Peyer's patch (tissue), 4 donors: ENCODE measurements around the gene STING1. TPM values are rescaled to one million over a fixed set of nuclear protein-coding genes. Genes with fewer than 3 reads are reported as not detected.

ENCODE experiments used
- DNase-seq, 3 donors: peaks; one replicate each; pipeline ENCODE4 v3.0.0-alpha.2; 2017 to 2019
- H3K27ac ChIP-seq, 4 donors: fragments of 200-600 bp; sonication (generic); one replicate each; pipeline ENCODE4 v1.5.1; 2016 to 2019
- H3K27me3 ChIP-seq, 2 donors: fragments of 200-600 bp; sonication (generic); one replicate each; pipeline ENCODE4 v1.5.1; 2019
- H3K36me3 ChIP-seq, 3 donors: fragments of 200-600 bp; sonication (generic); one replicate each; pipeline ENCODE4 v1.5.1; 2016 to 2019
- H3K4me1 ChIP-seq, 4 donors: fragments of 200-600 bp; sonication (generic); one replicate each; pipeline ENCODE4 v1.5.1; 2016 to 2019
- H3K4me3 ChIP-seq, 4 donors: fragments of 200-600 bp; sonication (generic); 1 replicate in 3 of 4; 2 replicates in 1 of 4; pipeline ENCODE4 v1.5.1; 2016 to 2019; ENCODE audit warnings: mild to moderate bottlenecking in 1 of 4
- H3K9me3 ChIP-seq, 4 donors: fragments of 200-600 bp; sonication (generic); one replicate each; pipeline ENCODE4 v1.5.1; 2016 to 2019; ENCODE audit warnings: mild to moderate bottlenecking in 1 of 4
- CTCF ChIP-seq, 6 experiments: fragments of 450-650 bp in 4 of 6; fragments of 200-600 bp in 2 of 6; sonication (generic) in 1 of 6; IDR thresholded peaks; one replicate each; pipeline ENCODE4 v1.5.1; 2017 to 2019; ENCODE audit warnings: antibody characterized with exemption in 6 of 6, mild to moderate bottlenecking in 3 of 6, moderate library complexity in 1 of 6
- POLR2A ChIP-seq, 2 donors: fragments of 450-650 bp; IDR thresholded peaks; one replicate each; pipeline ENCODE4 v1.5.1; 2017; ENCODE audit warnings: antibody characterized with exemption in 2 of 2, mild to moderate bottlenecking in 2 of 2, moderate library complexity in 2 of 2
- total RNA-seq, 4 donors: library from RNA; depleted of rRNA; stranded (reverse); fragments of >200 nt; gene quantifications; one replicate each; pipeline ENCODE4 v1.1.0, GENCODE V29; 2016

STING1 gene
- total RNA-seq, 4 donors from 2014 or later: 9.5 to 48.7 (median 18.0) TPM

- no peak overlapping the region for H3K4me3 ChIP-seq
- H3K4me1 ChIP-seq: no peaks in the 10 kb centered on the region
- no peaks in the 10 kb centered on the region for H3K36me3 ChIP-seq
- TF ChIP-seq POLR2A (IDR thresholded peaks at IDR 0.05) (no peak), CTCF (IDR thresholded peaks at IDR 0.05) (no peak)
- DNase-seq: no peak
- H3K27ac ChIP-seq: no peak overlapping the region
- H3K27me3 ChIP-seq: no peaks in the 10 kb centered on the region
- H3K9me3 ChIP-seq: no peaks in the 10 kb centered on the region
Observed at GRCh38 chr5:139524940-139525585, 42.5 kb upstream of the STING1 start.

- TF ChIP-seq POLR2A (IDR thresholded peaks at IDR 0.05) (no peak), CTCF (IDR thresholded peaks at IDR 0.05) (no peak)
- Histone ChIP-seq H3K9me3 (no peaks in the 10 kb centered on the region), H3K27me3 (no peaks in the 10 kb centered on the region), H3K36me3 (no peaks in the 10 kb centered on the region), H3K4me1 (no peaks in the 10 kb centered on the region), H3K4me3 (no peak overlapping the region), H3K27ac (no peak overlapping the region)
- no peak for DNase-seq
Observed at GRCh38 chr5:139524446-139524845, 41.9 kb upstream of the STING1 start.

- H3K4me3 ChIP-seq: no peak overlapping the region
- DNase-seq: no peak
- no peaks in the 10 kb centered on the region for H3K9me3 ChIP-seq
- no peaks in the 10 kb centered on the region for H3K4me1 ChIP-seq
- H3K36me3 ChIP-seq: no peaks in the 10 kb centered on the region
- H3K27ac ChIP-seq: no peak overlapping the region
- no peaks in the 10 kb centered on the region for H3K27me3 ChIP-seq
- TF ChIP-seq POLR2A (IDR thresholded peaks at IDR 0.05) (no peak), CTCF (IDR thresholded peaks at IDR 0.05) (no peak)
Observed at GRCh38 chr5:139523635-139524445, 41.3 kb upstream of the STING1 start.

- H3K36me3 ChIP-seq: no peaks in the 10 kb centered on the region
- H3K27me3 ChIP-seq: no peaks in the 10 kb centered on the region
- no peaks in the 10 kb centered on the region for H3K9me3 ChIP-seq
- peak; percentile 96 to 100 (median 98) for TF ChIP-seq CTCF (IDR thresholded peaks at IDR 0.05)
- peak; percentile 27 to 62 for TF ChIP-seq POLR2A (IDR thresholded peaks at IDR 0.05)
- peak overlapping the region; percentile 51 to 75 (median 62) for H3K4me3 ChIP-seq
- H3K27ac ChIP-seq: peak overlapping the region; percentile 80 to 87 (median 82)
- peaks cover 0 to 3% (median 0%) of the 10 kb centered on the region in 4 donors for H3K4me1 ChIP-seq
- peak; percentile 87 to 95 (median 95) for DNase-seq
Observed at GRCh38 chr5:139517683-139518564, 35.4 kb upstream of the STING1 start.

- Histone ChIP-seq H3K4me1 (peaks cover 0 to 3% (median 0%) of the 10 kb centered on the region in 4 donors), H3K36me3 (no peaks in the 10 kb centered on the region), H3K27me3 (no peaks in the 10 kb centered on the region), H3K4me3 (no peak overlapping the region), H3K27ac (no peak overlapping the region), H3K9me3 (no peaks in the 10 kb centered on the region)
- DNase-seq: no peak
- TF ChIP-seq POLR2A (IDR thresholded peaks at IDR 0.05) (no peak), CTCF (IDR thresholded peaks at IDR 0.05) (no peak)
Observed at GRCh38 chr5:139514486-139514856, 31.9 kb upstream of the STING1 start.
